HCT116 (cell line): Measurements from ENCODE around the gene PLEKHO1. TPM values are rescaled to one million over a fixed set of nuclear protein-coding genes. Genes with fewer than 3 reads are reported as not detected.

Source experiments
- ATAC-seq: fragments of 200-7000 bp; cut with Tn5 transposase; 2 replicates; pipeline ENCODE4 v1.9.1; 2020; ENCODE audit warnings: mild to moderate bottlenecking, moderate library complexity
- BruUV-seq: library from RNA; stranded (reverse); fragments of 400-500 nt; replicated peaks from 2 replicates; lab custom pipeline; 2021; lab: Mats Ljungman, UMichigan
- CTCF ChIA-PET: fragments of 300-600 bp; sonication (Branson Sonifier 250); formaldehyde crosslinking; loops from one replicate; lab custom pipeline; 2021; ENCODE audit warnings: antibody characterized with exemption; lab: Charles Lee
- POLR2A ChIA-PET: fragments of 300-600, 350-600 bp; sonication (Branson Sonifier 250); formaldehyde crosslinking; loops from one replicate; lab custom pipeline; 2021; ENCODE audit warnings: antibody characterized with exemption; lab: Charles Lee
- RAD21 ChIA-PET, 2 experiments: fragments of 300-600 bp; sonication (Branson Sonifier 250); formaldehyde crosslinking; loops; one replicate each; lab custom pipeline; 2023; ENCODE audit warnings: low total read pairs in 2 of 2; ENCODE audit not compliant: uncharacterized antibody in 2 of 2, unreplicated experiment in 2 of 2, low non-redundant PET in 1 of 2; lab: Charles Lee
- DNase-seq: peaks from one replicate; pipeline ENCODE4 v3.0.0-alpha.2; 2010; ENCODE audit warnings: low read depth, low spot score
- H2AFZ ChIP-seq: fragments of 200-600 bp; shearing (Covaris generic), sonication (generic); 2 replicates; pipeline ENCODE4 v1.6.1; 2017; ENCODE audit warnings: low read depth, mixed run types, mixed read lengths, antibody characterized with exemption, low read length; ENCODE audit not compliant: poor library complexity, severe bottlenecking
- H3K27ac ChIP-seq: 2 replicates; pipeline ENCODE4 v1.5.1; 2012; ENCODE audit warnings: low read depth, low read length
- H3K27me3 ChIP-seq: fragments of 200-600 bp; sonication (generic); 2 replicates; pipeline ENCODE4 v1.6.1; 2016; ENCODE audit warnings: mixed run types, low read length, mixed read lengths; ENCODE audit not compliant: insufficient read depth
- H3K36me3 ChIP-seq, 2 experiments: fragments of 200-500 bp in 1 of 2; fragments of 200-600 bp in 1 of 2; sonication (Bioruptor generic) in 1 of 2; sonication (generic) in 1 of 2; 2 replicates each; pipeline versions ENCODE4 v1.5.1 to v1.6.1; 2014 to 2016; ENCODE audit warnings: low read length in 2 of 2, inconsistent platforms in 1 of 2, mixed read lengths in 1 of 2, mixed run types in 1 of 2; ENCODE audit not compliant: insufficient read depth in 2 of 2, control insufficient read depth in 1 of 2
- H3K4me1 ChIP-seq, 2 experiments: fragments of 200-600 bp in 1 of 2; sonication (generic) in 1 of 2; 2 replicates each; pipeline versions ENCODE4 v1.5.1 to v1.6.1; 2012 to 2017; ENCODE audit warnings: low read length in 2 of 2, inconsistent platforms in 1 of 2, mild to moderate bottlenecking in 1 of 2, mixed read lengths in 1 of 2, mixed run types in 1 of 2, moderate library complexity in 1 of 2; ENCODE audit not compliant: insufficient read depth in 2 of 2, control insufficient read depth in 1 of 2
- H3K4me2 ChIP-seq: fragments of 200-600 bp; sonication (generic); 2 replicates; pipeline ENCODE4 v1.6.1; 2017; ENCODE audit warnings: mixed run types, low read length, mixed read lengths
- H3K4me3 ChIP-seq, 2 experiments: fragments of 200-600 bp in 1 of 2; sonication (generic) in 1 of 2; replicated peaks in 1 of 2; 2 replicates each; pipeline ENCODE4 v1.5.1; 2011 to 2016; ENCODE audit warnings: low read length in 2 of 2, control low read depth in 1 of 2, low read depth in 1 of 2, mild to moderate bottlenecking in 1 of 2, mixed read lengths in 1 of 2, mixed run types in 1 of 2
- H3K79me2 ChIP-seq: fragments of 200-600 bp; sonication (generic); 2 replicates; pipeline ENCODE4 v1.6.1; 2017; ENCODE audit warnings: mild to moderate bottlenecking, mixed run types, low read length, moderate library complexity, mixed read lengths; ENCODE audit not compliant: insufficient read depth
- H3K9ac ChIP-seq: fragments of 200-600 bp; sonication (generic); 2 replicates; pipeline ENCODE4 v1.6.1; 2016; ENCODE audit warnings: low read length, mixed read lengths
- H3K9me2 ChIP-seq: fragments of 200-600 bp; sonication (generic), shearing (Covaris generic); 2 replicates; pipeline ENCODE4 v1.6.1; 2017; ENCODE audit warnings: mixed run types, mild to moderate bottlenecking, moderate library complexity; ENCODE audit not compliant: insufficient read depth
- H3K9me3 ChIP-seq, 2 experiments: fragments of 200-500 bp in 1 of 2; fragments of 200-600 bp in 1 of 2; sonication (Bioruptor generic) in 1 of 2; sonication (generic) in 1 of 2; 2 replicates each; pipeline ENCODE4 v1.6.1; 2014 to 2017; ENCODE audit warnings: low read length in 2 of 2, mixed read lengths in 2 of 2, inconsistent platforms in 1 of 2, low read depth in 1 of 2, mild to moderate bottlenecking in 1 of 2, mixed run types in 1 of 2, moderate library complexity in 1 of 2; ENCODE audit not compliant: control insufficient read depth in 1 of 2, insufficient read depth in 1 of 2
- H4K20me1 ChIP-seq: fragments of 200-600 bp; sonication (generic), shearing (Covaris generic); 2 replicates; pipeline ENCODE4 v1.6.1; 2017; ENCODE audit warnings: mixed run types, mild to moderate bottlenecking, moderate library complexity; ENCODE audit not compliant: insufficient read depth
- CBX3 ChIP-seq: IDR thresholded peaks from 2 replicates; pipeline ENCODE4 v1.6.1; 2012; ENCODE audit warnings: low read depth
- POLR2A ChIP-seq: IDR thresholded peaks from 2 replicates; pipeline ENCODE4 v1.7.0; 2011; ENCODE audit warnings: borderline replicate concordance; ENCODE audit not compliant: insufficient read depth, insufficient read length; ENCODE audit errors: extremely low read depth
- POLR2AphosphoS5 ChIP-seq: IDR thresholded peaks from 2 replicates; pipeline ENCODE4 v1.6.1; 2011; ENCODE audit warnings: mild to moderate bottlenecking, low read depth, low read length, moderate library complexity
- SP1 ChIP-seq: IDR thresholded peaks from 2 replicates; pipeline ENCODE4 v1.6.1; 2012; ENCODE audit warnings: low read depth
- SRF ChIP-seq: IDR thresholded peaks from 2 replicates; pipeline ENCODE4 v1.6.1; 2012; ENCODE audit warnings: low read depth
- intact Hi-C: fragments of 100-400 bp; cut with micrococcal nuclease; formaldehyde crosslinking; loops from 2 replicates; pipeline ENCODE4 v1.10.0; 2022
- total RNA-seq: library from RNA; stranded (reverse); gene quantifications from one replicate; pipeline ENCODE4 v1.2.1, GENCODE V29; 2021; ENCODE audit not compliant: unreplicated experiment
- TF ChIP-seq, protein P1 (sequence below): IDR thresholded peaks from 2 replicates; pipeline ENCODE4 v1.6.1; 2012
- TF ChIP-seq, protein P2 (sequence below), 3 experiments: fragments of 200-600 bp in 1 of 3; sonication (generic) in 1 of 3; IDR thresholded peaks in 2 of 3; conservative IDR thresholded peaks in 1 of 3; 2 replicates each; pipeline ENCODE4 v1.5.1; 2012 to 2017; ENCODE audit warnings: low read depth in 2 of 3, low read length in 2 of 3, antibody characterized with exemption in 1 of 3, borderline replicate concordance in 1 of 3, control low read depth in 1 of 3, mild to moderate bottlenecking in 1 of 3, mixed read lengths in 1 of 3, mixed run types in 1 of 3, moderate library complexity in 1 of 3; ENCODE audit not compliant: insufficient read depth in 1 of 3

The PLEKHO1 gene
- total RNA-seq, 1 experiment from 2014 or later: 6.9 TPM

DNA sequence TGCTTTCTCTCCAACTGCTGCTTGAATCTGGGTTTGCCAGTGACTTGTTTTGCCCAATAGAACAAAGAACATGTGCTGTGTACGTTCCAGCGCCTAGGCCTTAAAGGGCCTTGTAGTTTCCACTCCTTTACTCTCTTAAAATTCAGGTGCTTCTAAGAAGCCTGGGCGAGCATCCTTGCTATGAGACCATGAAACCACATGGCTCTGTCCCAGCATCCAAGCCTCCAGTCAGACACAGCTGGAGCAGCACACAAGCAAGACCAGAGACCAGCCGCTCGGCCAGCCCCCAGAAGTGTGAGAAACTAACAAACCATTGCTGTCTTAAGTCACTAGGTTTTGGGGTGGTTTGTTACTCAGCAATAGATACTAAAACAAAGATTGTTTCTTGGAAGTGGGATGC lies 15.1 kb downstream of the PLEKHO1 start:
- CTCF ChIA-PET: interaction anchor here (0.8 to 3.5 kb wide), 5 partner anchors 16 to 203 kb away, joined by 3 to 21 read pairs (median 7); partner anchors contain the start of gene VPS45
- no peaks in the 10 kb centered on the region for H3K79me2 ChIP-seq
- H3K27ac ChIP-seq: no peak overlapping the region
- peaks cover 5 to 9% of the 10 kb centered on the region in 2 experiments; a peak in 2 of 4 replicates for H3K4me1 ChIP-seq
- H3K9me2 ChIP-seq: no peaks in the 10 kb centered on the region
- intact Hi-C loops: no loop called here
- no peak overlapping the region for H2AFZ ChIP-seq
- H3K9me3 ChIP-seq: no peaks in the 10 kb centered on the region
- no peak overlapping the region for H3K4me3 ChIP-seq
- no peaks in the 10 kb centered on the region for H3K36me3 ChIP-seq
- BruUV-seq: no TSS peak
- POLR2A ChIA-PET: no interaction called here
- DNase-seq (no peak), ATAC-seq (no peak)
- H3K4me2 ChIP-seq: no peak overlapping the region
- RAD21 ChIA-PET: no interaction called here
- H3K9ac ChIP-seq: no peak overlapping the region
- no peaks in the 10 kb centered on the region for H3K27me3 ChIP-seq
- H4K20me1 ChIP-seq: no peaks in the 10 kb centered on the region
- TF ChIP-seq POLR2A: no peak
- TF ChIP-seq SP1: no peak
- no peak for TF ChIP-seq CBX3
- no peak for TF ChIP-seq SRF
- TF ChIP-seq, protein P1, sequence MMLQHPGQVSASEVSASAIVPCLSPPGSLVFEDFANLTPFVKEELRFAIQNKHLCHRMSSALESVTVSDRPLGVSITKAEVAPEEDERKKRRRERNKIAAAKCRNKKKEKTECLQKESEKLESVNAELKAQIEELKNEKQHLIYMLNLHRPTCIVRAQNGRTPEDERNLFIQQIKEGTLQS: no peak
- TF ChIP-seq, protein P2, sequence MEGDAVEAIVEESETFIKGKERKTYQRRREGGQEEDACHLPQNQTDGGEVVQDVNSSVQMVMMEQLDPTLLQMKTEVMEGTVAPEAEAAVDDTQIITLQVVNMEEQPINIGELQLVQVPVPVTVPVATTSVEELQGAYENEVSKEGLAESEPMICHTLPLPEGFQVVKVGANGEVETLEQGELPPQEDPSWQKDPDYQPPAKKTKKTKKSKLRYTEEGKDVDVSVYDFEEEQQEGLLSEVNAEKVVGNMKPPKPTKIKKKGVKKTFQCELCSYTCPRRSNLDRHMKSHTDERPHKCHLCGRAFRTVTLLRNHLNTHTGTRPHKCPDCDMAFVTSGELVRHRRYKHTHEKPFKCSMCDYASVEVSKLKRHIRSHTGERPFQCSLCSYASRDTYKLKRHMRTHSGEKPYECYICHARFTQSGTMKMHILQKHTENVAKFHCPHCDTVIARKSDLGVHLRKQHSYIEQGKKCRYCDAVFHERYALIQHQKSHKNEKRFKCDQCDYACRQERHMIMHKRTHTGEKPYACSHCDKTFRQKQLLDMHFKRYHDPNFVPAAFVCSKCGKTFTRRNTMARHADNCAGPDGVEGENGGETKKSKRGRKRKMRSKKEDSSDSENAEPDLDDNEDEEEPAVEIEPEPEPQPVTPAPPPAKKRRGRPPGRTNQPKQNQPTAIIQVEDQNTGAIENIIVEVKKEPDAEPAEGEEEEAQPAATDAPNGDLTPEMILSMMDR (IDR thresholded peaks at IDR 0.05 in 2 of 3, conservative IDR thresholded peaks at IDR 0.05 in 1 of 3; ENCODE audit: borderline replicate concordance in 1 of 3, insufficient read depth in 1 of 3, low read depth in 2 of 3, low read length in 2 of 3): no peak
- no peak for TF ChIP-seq POLR2AphosphoS5
